NCI-H1048 (cell line): ENCODE data around the gene ATP9B.
"Not testable (repeated sequence)": the region's sequence is repeated elsewhere in the genome, so short reads cannot be mapped to it uniquely, and the experiment has no call there.

Experiments used
- DNase-seq: peaks from one replicate; lab custom pipeline; 2025; lab: John Stamatoyannopoulos, UW

The ATP9B gene

DNA sequence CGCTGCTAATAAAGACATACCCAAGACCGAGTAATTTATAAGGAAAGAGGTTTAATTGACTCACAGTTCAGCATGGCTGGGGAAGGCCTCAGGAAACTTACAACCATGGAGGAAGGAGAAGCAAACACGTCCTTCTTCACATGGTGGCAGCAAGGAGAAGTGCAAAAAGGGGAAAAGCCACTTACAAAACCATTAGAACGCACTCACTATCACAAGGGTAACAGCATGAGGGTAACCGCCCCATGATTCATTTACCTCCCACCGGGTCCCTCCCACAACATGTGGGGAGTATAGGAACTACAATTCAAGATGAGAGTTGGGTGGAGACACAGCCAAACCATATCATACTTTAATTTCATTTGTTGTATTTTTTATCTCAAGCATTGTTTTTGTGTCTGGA lies 67.5 kb downstream of the ATP9B start:
- no peak for DNase-seq

DNA sequence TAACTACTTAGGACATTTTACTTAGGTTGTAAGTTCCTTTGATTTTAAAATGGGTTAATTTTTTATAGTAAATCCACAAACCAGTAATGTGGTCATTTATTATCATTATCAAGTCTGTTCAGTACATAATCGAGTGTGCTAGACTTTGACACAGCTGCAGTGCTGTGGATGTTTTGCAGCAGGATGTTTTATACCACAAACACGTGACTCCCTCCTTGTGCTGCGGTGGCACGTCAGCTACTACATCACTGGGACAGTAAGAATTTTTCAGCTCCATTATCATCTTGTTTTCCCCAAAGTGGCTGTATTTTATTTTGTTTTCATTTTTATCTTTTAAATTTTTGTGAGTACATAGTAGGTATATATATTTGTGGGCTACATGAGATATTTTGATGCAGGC lies 70.0 kb downstream of the ATP9B start:
- no peak for DNase-seq

DNA sequence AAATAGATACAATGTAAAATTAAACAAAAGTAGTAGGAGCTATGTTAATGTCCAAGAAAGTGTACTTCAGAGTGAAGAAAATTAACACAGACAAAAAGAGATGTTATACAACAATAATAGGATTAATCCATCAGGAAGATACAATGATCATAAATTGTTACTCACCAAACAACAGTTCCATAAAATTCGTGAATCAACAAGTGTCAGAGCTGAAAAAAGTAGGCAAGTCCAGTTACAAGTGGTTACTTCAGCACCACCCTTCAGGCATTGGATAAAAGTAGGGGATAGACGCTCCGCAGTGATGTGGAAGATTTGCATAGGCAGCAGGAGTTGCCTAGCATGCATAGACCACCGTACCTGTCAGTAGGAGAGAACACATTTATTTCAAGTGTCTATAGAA lies 77.8 kb downstream of the ATP9B start:
- no peak for DNase-seq

DNA sequence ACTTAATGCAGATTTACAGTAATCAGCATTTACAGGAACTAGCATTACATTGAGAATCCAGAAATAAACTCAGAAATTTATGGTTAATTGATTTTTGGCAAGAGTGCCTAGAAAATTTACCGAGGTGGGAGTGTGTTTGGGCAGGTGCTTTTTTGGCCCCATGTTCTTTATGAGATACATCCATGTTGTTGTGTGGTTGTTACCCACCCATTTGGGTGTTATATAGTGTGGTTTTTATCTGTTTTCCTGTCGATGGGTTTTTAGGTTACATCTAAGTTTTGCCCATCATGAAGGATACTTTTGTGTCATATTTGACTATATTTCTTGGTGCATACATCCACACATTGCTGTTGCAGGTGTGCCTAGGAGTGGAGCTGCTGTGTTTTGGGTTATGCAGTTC lies 82.0 kb downstream of the ATP9B start:
- DNase-seq = no peak

DNA sequence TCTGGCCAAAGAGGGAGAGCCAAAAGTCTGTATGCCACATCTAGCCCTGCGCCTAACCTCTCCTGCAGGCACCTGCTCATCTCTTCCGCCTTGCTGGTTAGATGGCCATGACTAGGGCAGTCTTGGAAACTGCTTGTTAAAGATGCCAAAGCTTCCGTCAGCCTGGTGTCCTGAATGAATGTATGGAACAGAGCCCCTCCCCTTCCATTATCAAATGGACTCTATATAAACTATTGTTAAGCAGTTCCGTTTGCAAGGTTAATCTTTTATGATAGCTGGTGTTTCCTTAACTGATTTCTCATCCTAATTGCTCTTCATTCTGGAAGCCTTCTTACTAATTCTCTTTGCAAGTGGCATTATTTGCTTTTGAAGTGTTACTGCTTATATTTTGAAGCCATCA lies 87.1 kb downstream of the ATP9B start:
- no peak for DNase-seq

DNA sequence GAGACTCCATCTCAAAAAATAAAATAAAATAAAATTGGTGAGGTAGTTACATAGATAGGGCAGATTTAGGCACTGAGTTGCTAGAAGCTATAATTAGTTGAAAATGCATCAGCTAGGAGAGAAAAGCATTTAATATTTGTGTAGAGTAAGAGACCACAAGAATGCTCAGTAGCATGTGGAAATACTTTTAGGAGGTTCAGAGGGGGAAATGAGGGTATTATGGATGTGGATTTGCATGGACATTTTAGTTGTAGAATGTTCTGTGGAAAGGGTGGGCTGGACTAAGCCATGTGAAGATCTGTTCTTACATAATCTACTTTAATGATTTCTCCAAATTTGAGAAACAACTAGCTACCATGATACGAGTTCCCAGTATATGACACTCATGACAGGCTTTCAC lies 95.5 kb downstream of the ATP9B start:
- DNase-seq = no peak

DNA sequence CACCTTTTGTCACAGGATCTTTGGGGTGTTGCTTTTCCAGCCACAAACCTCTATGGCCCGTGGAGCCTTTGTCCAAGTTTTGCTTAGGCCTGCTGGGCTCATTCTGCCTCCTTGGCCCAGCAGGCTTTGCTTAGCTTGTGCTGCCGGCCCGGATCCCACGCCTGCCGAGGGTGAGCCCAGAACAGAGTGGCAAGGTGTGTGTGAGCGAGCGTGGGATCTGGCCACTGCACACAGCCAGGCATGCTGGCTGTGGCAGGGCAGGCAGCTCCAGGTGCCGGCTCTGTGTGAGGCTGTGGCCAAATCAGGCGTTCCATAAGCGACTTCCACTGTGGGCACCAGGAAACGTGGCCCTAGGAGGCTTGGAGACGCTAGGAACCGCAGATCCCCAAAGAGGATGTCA lies 97.5 kb downstream of the ATP9B start:
- DNase-seq = no peak

DNA sequence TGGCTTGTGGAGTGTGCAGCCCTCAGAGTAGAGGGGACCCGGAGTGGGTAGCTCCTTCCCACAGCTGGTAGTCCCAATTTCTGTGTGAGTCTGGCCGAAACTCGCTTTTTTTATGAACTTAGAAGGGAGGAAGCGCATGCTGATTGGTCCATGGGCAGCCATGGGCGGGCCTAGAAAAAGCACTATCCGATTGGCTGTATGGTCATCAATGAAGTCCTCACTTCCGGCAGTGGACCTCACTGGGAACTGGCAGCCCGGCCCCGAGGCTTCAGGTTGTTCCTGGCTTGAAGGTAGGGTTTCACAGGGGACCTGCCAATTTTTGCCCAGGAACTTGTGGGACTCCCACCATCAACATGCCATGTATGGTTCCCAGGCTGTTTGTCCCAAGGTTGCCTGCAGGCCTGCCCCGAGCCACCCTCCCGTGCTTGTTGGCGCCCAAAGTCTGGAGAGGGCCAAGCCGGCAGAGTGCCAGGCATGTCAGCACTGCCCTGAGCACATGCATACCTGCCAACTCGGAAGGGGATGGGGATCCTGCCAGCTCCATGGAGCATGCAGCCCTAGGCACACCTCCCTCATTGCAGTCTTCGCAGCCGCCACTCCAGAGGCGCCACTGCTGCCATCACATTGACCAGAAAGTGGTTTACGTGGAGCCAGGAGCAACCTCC lies 98.5 kb downstream of the ATP9B start:
- no peak for DNase-seq

DNA sequence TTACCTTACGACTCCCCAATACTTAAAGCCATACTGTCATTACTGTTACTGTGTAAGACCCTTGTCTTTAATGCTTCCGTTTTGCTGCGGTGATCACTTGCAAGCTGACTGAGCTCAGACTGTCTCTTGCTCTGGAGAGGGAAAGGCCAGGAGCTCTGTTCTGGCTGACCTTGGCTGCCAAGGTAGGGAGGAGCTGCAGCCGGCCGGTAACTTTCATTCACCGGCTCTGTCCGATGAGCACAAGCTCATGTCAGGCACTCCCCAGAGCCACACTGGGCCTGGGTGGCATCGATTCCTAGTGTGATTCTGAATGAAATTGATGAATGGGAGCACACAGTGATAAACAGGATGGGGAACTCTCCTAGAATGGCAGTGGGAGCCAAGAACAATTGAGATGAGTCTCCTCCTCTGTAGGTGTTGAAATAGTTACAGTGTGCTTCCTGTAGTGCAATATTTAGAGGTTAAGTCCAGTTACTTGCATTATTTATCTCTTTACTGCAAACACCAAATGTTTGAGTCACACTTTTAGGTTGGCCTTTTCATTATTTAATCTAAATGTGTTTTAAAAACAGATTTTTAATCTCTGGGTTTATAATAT lies 100.9 kb downstream of the ATP9B start:
- DNase-seq = no peak

DNA sequence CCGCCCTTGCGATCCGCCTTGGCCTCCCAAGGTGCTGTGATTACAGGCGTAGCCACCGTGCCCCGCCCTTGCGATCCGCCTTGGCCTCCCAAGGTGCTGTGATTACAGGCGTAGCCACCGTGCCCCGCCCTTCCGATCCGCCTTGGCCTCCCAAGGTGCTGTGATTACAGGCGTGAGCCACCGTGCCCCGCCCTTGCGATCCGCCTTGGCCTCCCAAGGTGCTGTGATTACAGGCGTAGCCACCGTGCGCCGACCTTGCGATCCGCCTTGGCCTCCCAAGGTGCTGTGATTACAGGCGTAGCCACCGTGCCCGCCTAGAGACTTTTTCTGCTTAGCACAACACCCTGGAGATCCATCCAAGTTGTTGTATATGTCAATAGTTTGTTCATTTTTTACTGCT lies 103.1 kb downstream of the ATP9B start:
- not testable (repeated sequence) for DNase-seq

DNA sequence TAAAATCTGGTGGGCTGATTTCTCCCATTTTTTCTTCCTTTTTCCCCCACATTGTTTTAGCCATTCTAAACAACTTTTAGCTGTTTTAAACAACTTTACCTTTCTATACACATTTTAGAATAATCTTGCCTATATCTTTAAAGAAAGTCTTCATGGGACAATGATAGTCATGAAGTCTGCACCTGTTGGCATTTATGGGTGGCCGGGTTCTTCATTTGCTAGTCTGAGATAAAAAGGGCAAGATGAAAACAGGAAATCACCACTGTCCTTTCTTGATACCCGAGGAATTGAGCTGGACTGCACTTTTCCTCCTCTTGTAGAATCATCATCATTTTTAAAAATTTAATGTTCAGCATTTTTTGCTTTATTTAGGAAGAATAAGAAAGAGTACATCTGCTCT lies 104.5 kb downstream of the ATP9B start:
- DNase-seq = no peak

DNA sequence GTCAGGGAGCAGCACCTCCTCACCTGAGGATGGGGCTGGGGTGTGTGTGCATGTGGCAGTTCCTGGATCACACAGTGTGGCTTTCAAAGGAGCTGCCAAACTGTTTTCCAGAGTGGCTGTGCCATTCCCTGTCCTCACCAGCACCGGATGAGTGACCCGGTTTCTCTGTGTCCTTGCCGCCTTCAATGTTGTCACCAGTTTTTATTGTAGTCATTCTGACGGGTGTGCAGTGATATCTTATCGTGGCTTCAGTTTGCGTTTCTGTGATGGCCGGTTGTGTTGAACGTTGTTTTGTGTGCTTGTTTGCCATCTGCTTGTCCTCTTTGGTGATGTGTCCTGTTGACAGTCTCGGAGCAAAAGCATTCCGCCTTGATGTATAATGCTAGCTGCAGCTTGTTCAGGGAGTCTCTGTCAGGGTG lies 108.9 kb downstream of the ATP9B start:
- no peak for DNase-seq

DNA sequence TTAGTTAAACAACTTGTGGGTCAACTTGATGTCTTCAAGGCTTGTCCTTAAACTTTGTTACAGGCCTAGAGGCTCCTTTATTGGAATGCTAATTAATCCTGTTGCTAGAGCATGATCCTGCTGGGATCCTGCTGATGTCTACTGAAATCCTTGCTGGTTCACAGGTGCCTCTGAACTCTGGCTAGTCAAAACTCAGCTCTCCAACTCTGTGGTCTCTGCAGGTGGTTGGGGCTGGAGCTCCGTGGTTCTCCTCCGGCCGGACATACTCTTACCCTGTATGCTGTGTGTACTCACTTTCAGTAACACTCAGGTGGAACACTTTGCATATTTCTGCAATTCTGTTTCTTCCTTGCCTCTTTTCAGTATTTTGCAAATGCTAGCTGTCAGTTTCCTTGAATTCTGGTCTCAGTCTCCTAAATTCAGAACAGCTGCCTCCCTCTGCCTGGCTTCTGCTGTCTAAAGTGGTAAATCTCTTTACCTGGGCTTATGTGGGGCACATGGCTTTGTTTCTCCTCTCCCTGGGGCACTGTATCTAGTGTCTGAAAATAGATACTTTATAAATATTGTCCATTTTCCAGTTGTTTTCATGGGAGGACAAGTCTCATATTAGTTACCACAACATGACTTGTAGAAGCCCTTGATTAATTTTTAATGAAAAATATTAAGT lies 113.0 kb downstream of the ATP9B start:
- no peak for DNase-seq

DNA sequence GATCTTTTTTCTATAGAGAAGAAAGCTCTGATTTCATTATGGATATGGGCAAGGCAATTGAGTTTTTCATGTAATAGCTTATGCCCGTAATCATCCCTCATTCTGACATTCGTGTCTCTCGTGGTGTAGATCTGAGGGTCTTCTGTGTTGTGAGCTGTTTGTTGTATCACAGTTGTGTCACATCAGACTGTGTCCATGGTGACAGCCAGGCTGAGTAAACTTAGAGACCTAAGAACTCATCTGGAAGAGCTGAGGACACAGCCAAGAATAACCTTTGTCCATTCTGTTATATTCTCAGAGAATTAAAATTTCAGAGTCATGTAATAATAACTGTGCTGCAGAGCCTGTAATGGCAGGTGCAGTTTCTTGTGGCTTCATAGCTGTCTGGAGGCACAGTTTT lies 116.5 kb downstream of the ATP9B start:
- DNase-seq = no peak

DNA sequence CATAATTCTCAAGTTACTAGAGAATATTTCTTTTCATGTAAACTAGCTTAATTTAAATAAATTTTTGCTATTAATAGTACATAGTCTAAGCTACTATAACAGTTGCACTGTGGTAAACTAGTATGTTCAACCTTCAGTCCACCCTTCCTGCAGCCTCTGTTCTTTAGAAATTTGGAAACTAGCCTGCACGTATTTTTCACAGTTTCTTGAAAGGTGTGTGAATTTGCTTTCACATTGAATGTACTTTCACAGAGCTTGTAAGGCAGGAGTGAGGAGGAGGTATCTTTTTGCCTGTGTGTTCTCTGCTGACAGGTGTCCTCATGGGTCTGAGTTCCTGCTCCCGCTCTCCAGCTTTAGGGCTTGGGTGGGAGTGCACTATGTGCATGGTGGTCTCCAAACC lies 117.5 kb downstream of the ATP9B start:
- no peak for DNase-seq

DNA sequence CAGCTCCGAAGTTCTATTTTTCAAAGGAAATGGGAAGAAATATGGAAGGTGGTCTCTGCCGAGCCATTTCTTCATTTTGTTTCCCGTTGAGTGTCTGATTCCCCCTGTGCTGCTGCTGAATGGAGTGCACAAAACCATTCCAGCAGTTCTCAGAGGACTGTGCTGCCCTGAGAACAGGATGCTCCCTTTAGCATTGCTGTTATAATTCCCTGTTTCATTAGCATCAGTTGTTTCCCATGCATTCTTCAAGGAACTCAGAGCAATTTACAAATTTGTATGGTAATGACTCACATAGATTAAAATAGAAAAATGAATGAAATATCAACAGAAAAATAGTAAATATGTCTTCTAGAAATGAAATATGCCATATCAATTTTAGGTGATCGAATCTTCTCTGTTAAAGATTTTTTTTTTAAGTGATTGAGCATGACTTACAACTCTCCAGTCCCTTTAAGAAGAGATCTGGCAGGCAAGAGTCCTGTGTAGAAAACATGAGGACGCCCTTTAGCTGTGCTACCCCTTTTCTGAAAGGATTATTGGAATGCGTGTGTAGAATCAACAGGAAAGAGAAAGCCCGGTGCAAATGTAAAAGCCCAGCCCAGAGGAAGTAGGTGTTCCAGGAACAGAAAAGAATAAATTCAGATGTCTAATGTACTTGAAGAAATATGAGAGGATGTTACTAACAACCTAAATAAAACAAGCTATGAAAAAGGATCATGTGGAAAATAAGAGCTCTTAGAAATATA lies 118.5 kb downstream of the ATP9B start:
- DNase-seq = no peak

DNA sequence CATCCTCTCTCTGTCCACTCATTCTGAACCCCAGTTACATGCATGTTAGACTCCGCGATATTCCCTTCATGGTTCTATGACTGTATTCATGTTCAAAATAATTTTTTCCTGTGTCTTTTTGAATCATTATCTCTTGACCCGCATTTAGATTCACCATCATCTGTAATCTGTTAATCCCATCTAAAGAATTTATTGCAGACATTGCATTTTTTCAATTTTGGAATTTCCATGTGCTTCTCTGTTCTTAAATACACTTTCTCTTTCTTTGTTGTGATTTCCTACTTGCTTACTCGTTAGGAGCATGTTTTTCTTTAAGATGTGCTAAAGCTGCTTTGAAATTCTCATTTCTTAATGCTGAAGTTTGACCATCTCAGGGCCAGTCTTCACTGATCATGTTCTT lies 122.2 kb downstream of the ATP9B start:
- no peak for DNase-seq

DNA sequence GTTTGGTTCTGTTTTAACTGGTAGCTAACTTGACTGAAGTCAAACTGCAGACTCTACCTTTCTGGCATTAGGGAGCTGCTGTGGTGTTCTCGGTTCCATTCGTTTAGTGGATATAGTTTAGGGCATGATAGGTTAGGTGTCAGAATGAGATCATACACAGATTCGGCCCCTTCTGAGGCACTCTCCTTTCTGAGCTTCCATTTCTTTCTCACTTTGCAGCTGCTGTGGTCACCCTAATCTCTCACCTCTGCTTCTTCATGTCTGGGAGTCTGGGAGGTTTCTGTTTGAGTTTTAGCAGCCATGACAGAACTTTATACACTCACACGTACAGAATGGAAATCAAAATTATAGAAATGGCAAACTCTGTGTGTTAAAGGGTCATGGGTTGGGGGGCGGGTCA lies 122.8 kb downstream of the ATP9B start:
- no peak for DNase-seq

DNA sequence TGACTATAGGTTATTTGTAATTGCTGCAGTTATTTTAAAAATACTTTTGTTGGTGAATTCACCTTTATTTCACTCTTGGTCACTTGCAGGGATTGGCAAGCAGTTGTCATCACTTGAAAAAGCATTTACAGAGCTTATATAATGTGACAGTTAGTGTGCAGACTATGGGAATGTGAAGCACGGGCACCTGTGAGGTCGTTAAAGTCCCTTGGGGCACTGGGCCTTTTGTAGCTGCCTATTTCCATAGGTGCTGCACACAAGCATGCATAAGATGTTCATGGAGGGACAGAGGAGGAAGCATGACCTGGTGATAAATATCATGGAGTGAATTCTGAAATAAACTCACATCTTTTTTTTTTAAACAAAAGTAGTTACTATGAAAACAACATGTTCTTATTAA lies 124.6 kb downstream of the ATP9B start:
- no peak for DNase-seq

DNA sequence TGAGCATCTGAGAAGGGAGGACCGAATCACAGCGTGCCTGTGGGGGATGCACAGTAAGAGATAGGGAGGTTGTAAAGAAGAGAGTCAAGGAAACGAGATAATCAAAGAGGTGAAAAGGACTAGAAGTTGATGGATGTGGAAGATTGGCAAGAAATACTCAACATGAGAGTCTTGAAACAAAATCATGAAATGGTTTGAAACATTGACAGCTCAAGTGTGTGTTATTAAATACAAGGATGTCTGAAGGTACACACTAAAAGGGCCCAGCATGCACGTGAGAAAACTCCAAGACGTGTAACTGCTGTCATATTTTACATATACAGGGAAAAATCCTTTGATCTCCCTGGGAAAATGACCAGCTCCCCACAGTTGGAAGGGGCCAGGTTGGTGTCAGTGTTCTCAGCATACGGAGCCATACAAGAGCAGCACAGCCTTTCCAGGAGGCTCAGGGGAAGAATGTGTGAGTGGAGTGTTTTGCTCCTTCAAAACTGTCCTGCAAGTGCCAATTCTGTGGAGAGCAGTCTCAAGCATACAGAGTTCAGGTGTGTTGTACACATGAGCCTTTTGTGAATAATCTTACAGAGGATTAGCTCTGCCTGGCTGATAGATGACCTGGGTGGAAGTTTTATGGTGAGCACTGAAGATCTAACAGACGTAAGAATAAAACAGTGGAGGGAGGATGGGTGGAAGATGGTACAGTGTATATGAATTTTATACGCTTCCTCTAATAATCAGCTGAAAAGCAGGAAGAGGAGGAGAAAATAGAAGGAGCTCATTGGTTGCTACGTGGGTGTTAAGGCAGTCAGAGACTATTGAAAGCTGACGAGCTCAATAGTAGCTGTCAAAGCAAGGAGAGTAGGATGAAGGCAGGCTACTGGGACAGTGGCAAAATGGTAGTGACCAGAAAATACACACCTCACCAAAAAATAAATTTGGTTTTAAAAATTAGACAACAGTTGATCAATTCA lies 126.8 kb downstream of the ATP9B start:
- no peak for DNase-seq

DNA sequence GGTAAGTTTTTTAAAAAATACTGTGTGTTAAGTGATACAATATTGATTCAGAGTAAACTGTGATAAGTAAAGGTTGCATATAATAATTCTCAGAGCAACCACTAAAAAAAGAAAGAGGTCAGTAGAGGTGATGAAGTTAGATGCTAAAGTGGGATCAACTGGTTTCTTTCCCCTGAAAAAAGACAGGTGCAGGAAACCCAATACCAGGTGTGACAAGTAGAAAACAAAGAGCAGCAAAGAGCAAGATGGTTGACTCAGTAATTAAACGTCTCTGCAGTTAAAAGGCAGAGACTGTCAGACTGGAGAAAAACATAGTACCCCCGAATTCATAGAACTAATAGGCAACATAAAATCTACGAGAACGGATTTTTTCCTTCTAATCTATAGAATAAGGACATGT lies 128.3 kb downstream of the ATP9B start:
- DNase-seq = no peak
